HG03469 (cell line): ENCODE data around the gene NAT14.
A peak's percentile ranks its signal among the peaks of the same experiment; 100 is the strongest.

Experiments
- ATAC-seq: cut with Tn5 transposase; IDR thresholded peaks from one replicate; pipeline ENCODE4 v1.9.1; 2021; ENCODE audit warnings: mild to moderate bottlenecking, moderate library complexity, moderate number of reproducible peaks; ENCODE audit not compliant: unreplicated experiment

NAT14 gene

DNA sequence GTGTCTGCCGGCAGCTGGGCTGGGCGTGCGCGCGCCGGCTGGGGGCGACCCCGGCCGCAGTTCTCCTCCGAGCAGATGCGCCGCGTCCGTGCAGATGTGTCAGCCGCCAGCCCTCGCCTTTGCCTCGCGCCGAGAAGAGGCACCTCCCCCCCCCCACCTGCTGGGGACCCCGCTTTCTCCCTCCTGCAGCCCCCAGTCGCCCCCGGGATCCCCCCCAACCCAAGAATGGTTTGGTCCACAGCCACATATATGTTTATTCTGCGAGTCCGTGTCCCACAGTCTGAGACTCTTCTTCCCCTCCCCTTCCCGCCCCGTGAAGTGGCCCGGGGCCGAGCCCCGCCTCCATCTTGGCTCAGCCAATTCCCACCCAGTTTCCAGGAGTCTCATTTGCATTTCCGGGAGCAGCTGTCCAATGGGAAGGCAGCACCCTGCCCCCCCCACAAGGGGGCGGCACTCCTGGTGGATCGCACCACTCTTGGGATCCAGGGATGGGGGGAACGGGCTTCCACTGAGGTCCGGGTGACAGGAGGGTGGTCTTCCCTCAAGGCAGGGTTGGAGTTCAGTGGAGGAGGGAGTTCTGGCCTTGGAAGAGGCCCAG lies 32.1 kb upstream of the NAT14 start:
- no peak for ATAC-seq

GRCh38 chr19:55453511-55454260 lies 31.3 kb upstream of the NAT14 start:
- no peak for ATAC-seq

GRCh38 chr19:55454787-55455243 lies 30.2 kb upstream of the NAT14 start:
- no peak for ATAC-seq

- no peak for ATAC-seq
Measured at GRCh38 chr19:55455576-55456235, 29.3 kb upstream of the NAT14 start.

- ATAC-seq = no peak
Measured at GRCh38 chr19:55456347-55456746, 28.6 kb upstream of the NAT14 start.

GRCh38 chr19:55457683-55458457 lies 27.1 kb upstream of the NAT14 start:
- no peak for ATAC-seq

- ATAC-seq = no peak
Measured at GRCh38 chr19:55459551-55459949, 25.4 kb upstream of the NAT14 start.

GRCh38 chr19:55459950-55460657 lies 24.9 kb upstream of the NAT14 start:
- ATAC-seq = no peak

- ATAC-seq = no peak
Measured at GRCh38 chr19:55460670-55461258, 24.2 kb upstream of the NAT14 start.

GRCh38 chr19:55461259-55461973 lies 23.6 kb upstream of the NAT14 start, which contains the start of gene ISOC2:
Gene ISOC2, minus strand, starts transcription at chr19:55461642. Its CDS starts 5,156 bp downstream, at chr19:55456486.
- ATAC-seq = peak; percentile 86

- ATAC-seq = no peak
Measured at GRCh38 chr19:55461974-55462626, 22.9 kb upstream of the NAT14 start.

DNA sequence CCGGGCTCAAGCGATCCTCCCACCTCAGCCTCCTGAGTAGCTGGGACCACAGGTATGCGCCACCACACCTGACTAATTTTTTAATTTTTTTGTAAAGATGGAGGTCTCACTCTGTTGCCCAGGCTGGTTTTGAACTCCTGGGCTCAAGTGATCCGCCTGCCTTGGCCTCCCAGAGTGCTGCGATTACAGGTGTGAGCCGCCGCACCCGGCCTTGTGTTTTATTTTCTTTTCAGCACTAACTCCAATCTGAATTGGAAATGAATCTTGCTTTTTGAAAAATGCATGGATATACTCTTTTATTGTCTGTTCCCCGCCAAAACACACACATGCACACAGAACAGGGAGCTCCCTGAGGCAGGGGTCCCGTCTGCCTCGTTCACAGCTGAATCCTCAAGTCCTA lies 22.3 kb upstream of the NAT14 start:
- no peak for ATAC-seq

- ATAC-seq = no peak
Measured at GRCh38 chr19:55463583-55464031, 21.4 kb upstream of the NAT14 start.

DNA sequence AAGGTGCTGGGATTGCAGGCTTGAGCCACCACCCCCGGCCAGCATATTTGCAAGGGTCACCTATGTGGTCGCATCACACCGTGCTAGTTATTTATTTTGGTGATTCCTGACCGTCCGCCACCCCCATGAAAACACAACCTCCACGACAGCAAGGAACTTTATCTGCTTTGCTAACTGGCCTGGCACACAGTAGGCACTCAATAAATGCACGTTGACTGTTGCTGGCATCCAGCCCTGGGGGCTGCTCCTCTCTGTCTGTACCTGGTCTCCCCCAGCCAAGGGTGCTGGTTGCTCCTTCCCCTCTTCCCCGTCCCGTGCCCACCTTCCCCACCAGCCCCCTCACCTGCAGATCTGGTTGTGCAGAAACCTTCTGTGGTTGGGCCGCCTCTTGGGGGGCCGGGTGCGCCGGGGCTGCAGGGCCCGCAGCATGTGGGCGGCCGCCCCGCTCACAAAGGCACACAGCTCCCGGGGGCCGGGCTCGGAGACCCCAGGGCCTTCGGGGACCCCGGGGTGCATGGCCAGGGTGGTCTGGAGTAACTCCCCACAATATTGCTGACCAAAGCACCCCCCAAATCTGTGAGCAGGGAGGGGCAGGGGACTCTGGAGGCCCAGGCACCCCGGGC lies 20.8 kb upstream of the NAT14 start:
- no peak for ATAC-seq

GRCh38 chr19:55464662-55465054 lies 20.3 kb upstream of the NAT14 start, which contains the start of gene C19orf85:
Gene C19orf85, minus strand, starts transcription at chr19:55464751. Its CDS starts 197 bp downstream, at chr19:55464554.
- ATAC-seq = no peak

GRCh38 chr19:55465460-55466240 lies 19.3 kb upstream of the NAT14 start:
- no peak for ATAC-seq

DNA sequence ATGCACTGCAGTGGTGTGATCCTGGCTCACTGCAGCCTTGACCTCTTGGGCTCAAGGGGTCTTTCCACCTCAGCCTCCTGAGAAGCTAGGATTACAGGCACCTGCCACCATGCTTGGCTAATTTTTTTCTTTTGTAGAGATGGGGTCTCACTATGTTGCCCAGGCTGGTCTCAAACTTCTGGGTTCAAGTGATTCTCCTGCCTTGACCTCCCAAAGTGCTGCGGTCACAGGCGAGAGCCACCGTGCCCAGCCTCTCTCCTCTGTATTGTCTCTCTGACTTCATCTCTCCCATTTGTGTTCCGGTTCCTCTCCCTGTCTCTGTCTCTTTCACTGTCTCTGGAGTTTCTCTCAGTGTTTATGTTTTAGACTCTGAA lies 18.8 kb upstream of the NAT14 start:
- no peak for ATAC-seq
